GM21786 (cell line): ENCODE results near the gene SLC15A3.

Experiments used
- ATAC-seq: cut with Tn5 transposase; IDR thresholded peaks from one replicate; pipeline ENCODE4 v1.9.1; 2021; ENCODE audit not compliant: unreplicated experiment

The SLC15A3 gene

GRCh38 chr11:60951904-60952741 is at the start of gene SLC15A3:
Gene SLC15A3 (minus strand): TSS chr11:60952176. CDS start chr11:60951551, 625 bp downstream.
- peak; percentile 83 for ATAC-seq

GRCh38 chr11:61000426-61000825 is 48.5 kb upstream of the SLC15A3 start:
- no peak for ATAC-seq

GRCh38 chr11:60996381-60997138 is 44.6 kb upstream of the SLC15A3 start:
- ATAC-seq, result no peak

GRCh38 chr11:60995798-60996197 is 43.8 kb upstream of the SLC15A3 start:
- ATAC-seq, result no peak

- ATAC-seq, result no peak
These were observed 42.6 kb upstream of the SLC15A3 start for GRCh38 chr11:60994541-60995080.

GRCh38 chr11:60993615-60994014 is 41.6 kb upstream of the SLC15A3 start:
- no peak for ATAC-seq

- no peak for ATAC-seq
These were observed 41.0 kb upstream of the SLC15A3 start for GRCh38 chr11:60992842-60993409.

- no peak for ATAC-seq
These were observed 39.5 kb upstream of the SLC15A3 start for GRCh38 chr11:60991457-60991856.

GRCh38 chr11:60989093-60989650 is 37.2 kb upstream of the SLC15A3 start:
- peak; percentile 61 for ATAC-seq

GRCh38 chr11:60988658-60989057 is 36.7 kb upstream of the SLC15A3 start:
- ATAC-seq, result no peak

GRCh38 chr11:60987577-60988277 is 35.8 kb upstream of the SLC15A3 start:
- ATAC-seq, result no peak

- no peak for ATAC-seq
These were observed 34.3 kb upstream of the SLC15A3 start for GRCh38 chr11:60985991-60986915.

- ATAC-seq, result no peak
These were observed 33.5 kb upstream of the SLC15A3 start for GRCh38 chr11:60985501-60985900.

- ATAC-seq, result no peak
These were observed 32.7 kb upstream of the SLC15A3 start for GRCh38 chr11:60984636-60985035.

GRCh38 chr11:60984149-60984548 is 32.2 kb upstream of the SLC15A3 start:
- no peak for ATAC-seq

GRCh38 chr11:60982184-60982583 is 30.2 kb upstream of the SLC15A3 start:
- no peak for ATAC-seq

GRCh38 chr11:60981515-60981914 is 29.5 kb upstream of the SLC15A3 start:
- ATAC-seq, result no peak

- ATAC-seq, result no peak
These were observed 26.8 kb upstream of the SLC15A3 start for GRCh38 chr11:60978546-60979380.

- no peak for ATAC-seq
These were observed 25.9 kb upstream of the SLC15A3 start for GRCh38 chr11:60977836-60978235.
